GM13976 (cell line): ENCODE data around the gene CHI3L1.

Source experiments
- DNase-seq: peaks from one replicate; pipeline ENCODE4 v3.0.0; 2012; ENCODE audit warnings: low spot score
- in situ Hi-C: fragments of 300-500 bp; cut with MboI; formaldehyde crosslinking; loops from one replicate; pipeline ENCODE4 v1.12.0; 2022; ENCODE audit warnings: low sequenced_read_pairs, mixed read lengths, inconsistent platforms; ENCODE audit not compliant: unreplicated experiment
- TF ChIP-seq, protein P1 (sequence below): IDR thresholded peaks from 2 replicates; pipeline ENCODE4 v1.5.1; 2012; ENCODE audit warnings: borderline replicate concordance, mild to moderate bottlenecking; ENCODE audit not compliant: insufficient read depth; ENCODE audit errors: extremely low read depth, missing control alignments, control extremely low read depth

The CHI3L1 gene

DNA sequence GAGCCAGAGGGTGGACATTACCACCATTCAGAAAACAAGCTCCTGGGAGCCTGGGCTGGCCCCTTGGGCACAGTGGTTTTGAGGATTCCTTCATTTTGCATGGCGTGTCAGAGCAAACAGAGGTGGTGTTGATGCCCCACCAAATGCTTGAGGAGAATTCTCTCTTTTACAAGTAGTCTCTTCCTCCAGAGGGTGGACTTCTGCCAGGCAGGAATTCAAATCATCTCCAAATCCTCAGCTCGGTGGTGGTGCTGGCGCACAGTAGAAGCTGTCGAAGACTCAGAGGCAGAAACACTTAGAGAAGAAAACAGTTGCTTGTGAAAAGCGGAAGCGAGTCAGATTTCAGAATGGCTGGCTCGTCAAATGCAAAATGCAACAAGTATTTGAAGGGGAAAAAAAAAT, 3.4 kb upstream of the CHI3L1 start:
- no peak for DNase-seq
- in situ Hi-C loops: no loop called here
- TF ChIP-seq, protein P1, sequence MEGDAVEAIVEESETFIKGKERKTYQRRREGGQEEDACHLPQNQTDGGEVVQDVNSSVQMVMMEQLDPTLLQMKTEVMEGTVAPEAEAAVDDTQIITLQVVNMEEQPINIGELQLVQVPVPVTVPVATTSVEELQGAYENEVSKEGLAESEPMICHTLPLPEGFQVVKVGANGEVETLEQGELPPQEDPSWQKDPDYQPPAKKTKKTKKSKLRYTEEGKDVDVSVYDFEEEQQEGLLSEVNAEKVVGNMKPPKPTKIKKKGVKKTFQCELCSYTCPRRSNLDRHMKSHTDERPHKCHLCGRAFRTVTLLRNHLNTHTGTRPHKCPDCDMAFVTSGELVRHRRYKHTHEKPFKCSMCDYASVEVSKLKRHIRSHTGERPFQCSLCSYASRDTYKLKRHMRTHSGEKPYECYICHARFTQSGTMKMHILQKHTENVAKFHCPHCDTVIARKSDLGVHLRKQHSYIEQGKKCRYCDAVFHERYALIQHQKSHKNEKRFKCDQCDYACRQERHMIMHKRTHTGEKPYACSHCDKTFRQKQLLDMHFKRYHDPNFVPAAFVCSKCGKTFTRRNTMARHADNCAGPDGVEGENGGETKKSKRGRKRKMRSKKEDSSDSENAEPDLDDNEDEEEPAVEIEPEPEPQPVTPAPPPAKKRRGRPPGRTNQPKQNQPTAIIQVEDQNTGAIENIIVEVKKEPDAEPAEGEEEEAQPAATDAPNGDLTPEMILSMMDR: no peak

DNA sequence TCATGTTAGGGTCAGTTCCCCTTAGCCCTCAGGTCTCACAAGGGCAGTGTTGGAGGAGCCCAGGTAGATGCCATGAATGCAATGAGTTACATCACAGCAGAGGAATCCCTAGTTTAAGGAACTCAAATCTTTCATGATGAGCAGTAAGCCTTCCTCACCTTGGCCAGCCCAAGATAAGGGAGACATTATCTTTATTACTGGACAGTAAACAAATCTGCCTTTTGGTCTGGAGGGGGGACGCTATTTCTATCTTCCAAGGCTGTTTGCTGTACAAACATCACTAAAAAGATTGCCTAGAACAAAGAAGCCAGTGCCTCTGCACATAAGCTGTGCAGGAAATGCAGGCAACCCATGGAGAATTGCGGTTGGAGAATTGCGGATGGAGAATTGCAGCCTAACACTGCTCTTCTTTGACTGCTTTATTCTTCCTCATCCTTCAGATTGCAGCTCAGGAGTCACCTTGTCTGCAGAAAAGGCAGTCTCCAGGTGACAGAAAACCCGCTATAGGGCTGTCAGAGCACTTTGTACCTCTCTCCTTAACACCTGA, 2.3 kb upstream of the CHI3L1 start:
- no peak for DNase-seq
- TF ChIP-seq, protein P1: no peak
- in situ Hi-C loops: no loop called here

DNA sequence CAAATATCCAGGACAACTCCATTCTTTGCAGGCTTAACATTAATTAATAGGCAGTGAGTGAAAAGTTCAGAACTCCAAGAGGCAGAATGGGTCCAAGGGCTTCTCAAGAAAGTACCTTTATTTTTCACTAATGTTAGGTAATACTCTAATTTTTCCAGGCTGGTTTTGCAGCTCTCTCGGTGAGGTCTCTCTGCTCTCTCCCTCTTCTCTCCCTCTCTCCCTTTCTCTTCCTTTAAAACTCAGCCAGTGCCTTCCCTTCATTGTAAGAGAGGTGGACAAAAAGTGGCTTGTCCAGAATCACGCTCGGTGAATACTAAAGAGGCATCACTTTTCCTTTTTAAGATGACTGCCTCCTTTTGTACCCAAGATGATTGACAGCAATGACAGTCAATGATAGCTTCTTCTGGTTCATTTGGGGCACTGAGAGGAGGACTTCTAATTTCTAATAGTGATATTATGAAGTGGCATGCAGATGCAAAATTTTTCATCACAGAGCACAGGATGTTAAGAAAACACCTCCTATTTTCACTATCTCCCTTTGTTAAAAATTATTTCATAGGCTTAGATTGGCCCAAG, 1.3 kb upstream of the CHI3L1 start:
- in situ Hi-C loops: no loop called here
- no peak for DNase-seq
- TF ChIP-seq, protein P1: no peak

DNA sequence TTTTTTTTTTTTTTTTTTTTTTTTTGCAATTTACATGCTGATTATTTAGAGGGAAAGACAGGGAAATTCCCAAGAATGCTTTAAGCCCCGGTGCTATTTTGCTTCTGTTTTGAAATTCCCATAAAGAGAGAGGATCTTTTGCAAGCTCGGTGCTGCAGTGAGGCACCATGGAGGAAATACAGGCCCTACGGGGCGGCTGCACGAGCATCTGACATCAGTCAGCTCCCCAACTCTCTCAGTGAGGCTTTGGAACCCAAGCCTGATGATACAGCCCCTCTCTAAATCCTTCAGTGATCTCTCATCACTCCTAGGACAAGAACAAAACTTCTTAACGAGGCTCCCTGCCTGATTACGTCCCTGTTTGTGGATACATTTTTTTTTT, 791 bp upstream of the CHI3L1 start:
- TF ChIP-seq, protein P1: no peak
- DNase-seq: no peak
- in situ Hi-C loops: no loop called here

DNA sequence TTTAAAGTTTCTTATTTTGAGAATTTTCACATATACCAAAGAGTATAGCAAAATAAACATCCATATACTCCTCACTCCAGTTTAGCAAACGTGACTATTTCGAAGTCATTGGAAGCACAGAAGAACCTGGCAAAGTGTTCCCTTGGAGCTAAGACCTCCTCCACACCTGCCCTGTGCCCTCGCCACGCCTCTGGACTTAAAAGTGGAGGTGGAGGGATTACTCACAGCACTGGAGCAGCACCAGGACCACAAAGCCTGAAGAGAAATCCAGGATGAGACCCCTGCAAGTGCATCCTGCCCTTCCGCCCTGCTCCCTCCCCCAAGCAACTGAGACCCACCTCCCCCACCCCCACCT, 436 bp downstream of the CHI3L1 start:
- no peak for DNase-seq
- in situ Hi-C loops: no loop called here
- TF ChIP-seq, protein P1: no peak

DNA sequence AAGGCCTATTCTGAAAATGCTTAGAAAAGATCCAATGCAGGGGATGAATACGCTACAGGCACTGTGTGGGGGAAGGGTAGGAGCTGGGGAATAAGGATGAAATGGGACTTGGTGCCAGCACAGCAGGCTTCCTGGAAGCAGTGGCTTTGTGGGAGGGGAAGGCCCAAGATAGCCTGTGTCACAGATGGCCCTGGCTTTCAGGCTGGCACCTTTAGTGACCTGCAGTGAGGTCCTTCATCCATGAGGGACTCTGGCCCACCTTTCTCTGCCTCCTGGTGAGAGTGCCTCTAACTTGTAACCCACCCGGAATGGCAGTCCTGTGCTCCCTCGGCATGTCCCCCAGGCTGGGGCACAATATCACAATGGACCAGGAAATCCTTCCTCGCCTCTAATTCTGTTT, 919 bp downstream of the CHI3L1 start:
- no peak for DNase-seq
- TF ChIP-seq, protein P1: no peak
- in situ Hi-C loops: no loop called here
